HG02840 (cell line): ENCODE data around the gene DNM3.

Experiments used
- ATAC-seq: cut with Tn5 transposase; IDR thresholded peaks from one replicate; pipeline ENCODE4 v1.9.1; 2021; ENCODE audit warnings: mild to moderate bottlenecking, moderate library complexity, moderate number of reproducible peaks; ENCODE audit not compliant: unreplicated experiment, low FRiP score

Gene DNM3

DNA sequence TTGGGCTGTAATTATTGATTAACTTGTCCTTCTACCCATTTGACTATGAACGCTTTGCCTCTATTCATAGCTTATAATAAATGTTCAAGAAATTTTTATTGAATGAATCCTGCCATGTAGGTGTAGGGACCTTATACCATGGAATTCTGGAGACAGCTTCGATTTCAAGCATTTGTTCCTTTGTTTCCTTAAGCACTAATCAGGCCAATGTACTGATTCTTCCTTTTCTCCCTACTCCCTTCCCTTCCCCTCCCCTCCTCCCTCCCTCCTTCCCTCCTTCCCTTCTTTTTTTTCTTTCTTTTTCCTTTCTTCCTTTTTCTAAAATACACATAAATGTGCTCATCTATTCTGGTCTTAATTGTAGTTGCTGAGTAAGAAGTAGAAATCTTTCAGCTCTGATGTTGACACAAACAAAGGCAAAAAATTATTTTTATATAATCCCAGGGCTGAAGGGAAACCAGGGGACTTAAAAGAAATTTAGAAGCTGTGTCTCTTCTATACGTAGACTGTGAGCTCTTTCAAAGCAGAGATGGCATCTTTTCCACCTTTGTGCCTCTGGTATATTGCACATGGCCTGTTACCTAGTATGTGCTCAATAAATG, 24.9 kb upstream of the DNM3 start:
- no peak for ATAC-seq

DNA sequence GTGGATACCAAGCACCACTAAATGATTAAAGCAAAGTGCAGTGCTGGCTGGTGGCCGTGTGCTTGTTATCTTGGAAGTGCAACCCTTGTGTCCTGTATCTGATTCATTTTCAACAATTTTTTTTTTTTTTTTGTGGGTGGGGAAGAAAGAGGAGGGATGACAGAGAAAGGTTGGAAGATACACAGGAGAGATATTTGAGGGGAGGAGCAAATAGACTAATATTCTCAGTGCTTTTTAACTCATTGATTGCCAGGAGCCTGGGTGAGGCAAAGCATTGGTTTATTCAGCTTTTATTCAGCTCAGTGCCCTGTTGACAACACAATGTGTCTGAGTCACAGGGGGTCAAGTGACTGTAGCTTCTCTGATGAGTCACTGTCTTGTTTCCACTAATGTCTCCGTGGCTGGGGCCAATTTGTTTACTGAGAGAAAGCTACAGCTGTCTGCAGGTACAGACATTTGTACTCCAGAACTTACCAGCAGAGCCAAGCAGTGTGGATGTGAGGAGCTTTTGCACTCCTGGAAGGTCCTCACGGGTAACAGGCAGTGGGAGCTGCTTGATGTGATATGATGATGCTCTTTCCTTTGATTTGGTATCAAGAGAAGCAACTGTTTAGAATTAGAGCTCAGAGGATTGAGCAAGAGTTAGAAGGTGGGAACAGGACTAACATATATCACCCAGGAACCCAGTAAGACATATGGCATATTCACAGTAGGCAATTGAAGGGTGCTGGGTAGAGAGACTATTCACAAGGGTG, 23.6 kb upstream of the DNM3 start:
- ATAC-seq: peak; percentile 63

GRCh38 chr1:171819946-171820345, 21.4 kb upstream of the DNM3 start:
- ATAC-seq: no peak

GRCh38 chr1:171826973-171827372, 14.3 kb upstream of the DNM3 start:
- no peak for ATAC-seq

DNA sequence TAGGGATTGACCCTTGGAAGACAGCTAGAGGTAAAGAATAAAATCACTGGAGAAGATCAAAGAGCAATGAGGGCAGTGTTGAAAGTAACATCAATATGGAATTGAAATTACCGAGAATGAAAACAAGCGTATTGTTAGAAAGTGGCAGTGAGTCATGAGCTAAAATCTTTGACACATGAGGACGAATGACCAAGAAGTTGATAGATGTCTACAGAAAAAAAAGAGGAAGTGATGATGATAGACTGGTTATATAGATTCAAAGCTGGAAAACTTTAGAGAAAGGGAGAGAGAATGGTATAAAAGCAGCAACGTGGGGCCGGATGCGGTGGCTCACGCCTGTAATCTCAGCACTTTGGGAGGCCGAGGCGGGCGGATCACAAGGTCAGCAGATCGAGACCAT, 12.5 kb upstream of the DNM3 start:
- ATAC-seq: no peak

DNA sequence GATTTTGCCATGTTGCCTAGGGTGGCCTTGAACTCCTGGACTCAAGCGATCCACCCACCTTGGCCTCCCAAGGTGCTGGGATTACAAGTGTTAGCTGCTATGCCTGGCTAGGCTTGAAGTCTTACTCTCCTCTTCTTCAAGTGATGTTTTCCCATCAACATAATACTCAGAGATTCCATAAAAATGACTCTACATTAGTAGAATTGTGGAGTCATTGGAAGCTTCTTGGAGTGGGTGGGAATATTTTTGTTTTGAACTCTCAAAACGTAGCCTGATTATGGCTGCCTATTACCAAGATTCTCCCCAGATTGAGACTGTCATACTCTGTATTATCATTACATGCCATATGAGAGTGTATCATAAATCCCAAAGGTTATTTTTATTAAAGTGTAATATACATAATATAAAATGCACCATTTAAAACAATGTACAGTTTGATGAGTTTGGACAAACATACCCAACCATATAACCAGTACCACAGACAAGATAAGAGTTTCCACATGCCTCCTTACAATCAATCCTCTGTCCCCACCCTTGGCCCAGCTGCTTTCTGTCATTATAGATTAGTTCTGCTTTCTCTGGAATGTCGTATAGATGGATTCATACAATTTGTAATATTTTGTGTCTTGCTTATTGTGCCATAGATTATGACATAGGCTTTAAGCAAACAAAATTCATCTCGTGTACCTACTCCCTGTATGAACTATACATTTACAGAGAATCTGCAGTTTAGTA, 8.0 kb upstream of the DNM3 start:
- ATAC-seq: no peak

DNA sequence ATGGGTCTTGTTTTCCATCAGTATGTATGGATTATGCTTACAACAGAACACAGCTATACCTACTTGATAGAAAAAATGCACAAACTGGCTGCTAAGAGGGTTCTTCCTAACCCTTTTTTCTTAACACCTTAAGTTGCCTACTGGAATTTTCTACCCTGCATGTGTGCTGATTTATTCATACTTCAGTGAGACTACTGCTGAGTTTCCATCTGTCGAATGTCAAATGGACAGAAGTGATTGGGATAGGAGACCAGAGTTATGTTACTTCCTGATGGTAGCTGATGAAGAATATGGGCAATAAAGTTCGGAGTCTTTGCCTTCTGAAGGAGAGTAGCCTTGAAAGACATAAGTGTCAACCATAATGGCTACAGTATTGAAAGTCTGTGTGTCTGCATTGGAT, 6.5 kb upstream of the DNM3 start:
- no peak for ATAC-seq

- no peak for ATAC-seq
These were observed 5.4 kb upstream of the DNM3 start for GRCh38 chr1:171835891-171836290.

- ATAC-seq: no peak
These were observed 848 bp downstream of the DNM3 start for GRCh38 chr1:171841931-171842761.

GRCh38 chr1:171844381-171844780, 3.1 kb downstream of the DNM3 start:
- ATAC-seq: no peak

GRCh38 chr1:171845998-171846397, 4.7 kb downstream of the DNM3 start:
- no peak for ATAC-seq

GRCh38 chr1:171849245-171849898, 8.1 kb downstream of the DNM3 start:
- no peak for ATAC-seq

GRCh38 chr1:171850651-171851350, 9.5 kb downstream of the DNM3 start:
- no peak for ATAC-seq

DNA sequence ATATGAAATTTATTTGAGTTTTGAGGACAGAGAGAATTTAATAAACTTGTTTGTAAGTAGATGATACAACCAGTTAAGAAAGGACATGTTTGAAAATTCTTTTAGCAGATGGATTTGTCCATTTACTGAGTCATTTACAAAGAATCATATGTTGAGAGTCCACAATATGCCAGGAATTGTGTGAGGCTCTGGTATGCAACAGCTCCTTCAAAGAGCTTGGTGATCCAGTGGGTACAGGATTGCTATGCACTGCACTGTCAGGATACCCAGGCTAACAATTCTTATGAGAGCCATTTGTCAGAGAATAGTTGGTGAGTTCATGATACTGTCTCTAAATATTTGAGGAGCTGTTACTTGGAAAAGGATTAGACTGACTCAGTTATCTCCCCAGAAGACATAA, 11.0 kb downstream of the DNM3 start:
- ATAC-seq: no peak

- ATAC-seq: no peak
These were observed 14.1 kb downstream of the DNM3 start for GRCh38 chr1:171855381-171855780.

- no peak for ATAC-seq
These were observed 17.4 kb downstream of the DNM3 start for GRCh38 chr1:171858696-171859095.

DNA sequence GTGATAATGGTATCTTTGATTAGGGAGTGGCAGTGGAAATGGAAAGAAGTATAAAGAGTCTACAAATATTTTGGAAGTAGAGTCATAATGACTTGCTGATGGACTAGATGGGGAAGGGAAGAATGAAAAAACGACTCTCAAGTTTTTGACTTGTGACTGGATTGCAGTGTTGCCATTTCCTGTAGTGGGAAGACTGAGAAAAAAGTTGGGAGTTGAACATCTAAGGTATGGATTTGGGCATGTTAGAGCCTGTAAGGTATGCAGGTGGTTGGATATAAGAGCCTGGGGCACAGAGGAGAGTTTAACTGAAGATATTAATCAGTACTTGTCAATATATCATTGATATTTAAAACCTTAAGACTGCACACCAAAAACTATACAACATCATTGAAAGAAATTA, 19.4 kb downstream of the DNM3 start:
- ATAC-seq: no peak

DNA sequence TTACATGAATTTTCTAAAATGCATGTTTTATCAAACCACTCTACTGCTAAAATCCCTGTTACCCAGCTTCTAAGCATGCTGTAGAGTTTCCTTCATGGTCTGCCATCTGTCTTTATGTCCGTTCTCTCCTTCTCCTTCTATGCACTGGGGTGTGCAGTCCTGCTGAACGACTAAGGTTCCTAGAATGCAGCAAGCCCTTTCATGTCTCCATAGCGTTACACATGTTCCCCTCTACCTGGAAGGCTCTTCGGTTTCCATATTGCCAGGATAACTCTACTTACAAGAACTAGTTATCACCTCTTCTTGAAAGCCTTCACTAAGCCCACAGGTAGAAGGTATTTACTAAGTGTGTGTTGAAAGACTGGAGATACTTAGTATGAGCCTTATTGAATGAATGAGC, 22.2 kb downstream of the DNM3 start:
- ATAC-seq: no peak

DNA sequence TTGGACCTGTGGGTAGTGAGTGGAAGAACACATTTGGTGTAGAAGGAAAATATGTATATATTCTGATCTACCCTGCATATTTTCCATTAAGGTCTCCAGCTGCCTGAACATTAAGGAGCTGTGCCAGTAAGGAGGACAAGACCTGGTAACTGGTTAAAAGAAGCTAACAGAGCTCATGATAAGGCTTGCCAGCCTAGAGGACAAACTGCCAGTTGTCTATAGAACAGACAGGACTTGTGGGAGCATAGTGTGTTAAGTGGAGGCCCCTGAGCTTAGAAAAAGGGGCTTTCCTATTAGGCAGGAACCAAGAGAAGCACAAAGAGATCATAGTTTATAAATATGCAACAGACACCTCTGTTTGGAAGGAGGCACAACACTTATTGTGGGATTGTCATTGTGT, 23.0 kb downstream of the DNM3 start:
- ATAC-seq: no peak

- ATAC-seq: no peak
These were observed 23.8 kb downstream of the DNM3 start for GRCh38 chr1:171865106-171865505.
